HEK293 (cell line): ENCODE results near the gene SBNO2.

ENCODE experiments used
- CTCF ChIA-PET: fragments of 350-600 bp; formaldehyde crosslinking; extraction: SDS; loops from one replicate; lab custom pipeline; 2021; ENCODE audit warnings: antibody characterized with exemption; lab: Yijun Ruan, JAX
- POLR2A ChIA-PET: fragments of 300-600 bp; formaldehyde crosslinking; extraction: SDS; loops from one replicate; lab custom pipeline; 2020; ENCODE audit warnings: antibody characterized with exemption, inconsistent platforms; lab: Yijun Ruan, JAX
- H3K27ac ChIP-seq: fragments of 200-500 bp; sonication (Bioruptor generic); 2 replicates; pipeline ENCODE4 v1.5.1; 2014; ENCODE audit warnings: low read depth, low read length, control low read depth, inconsistent platforms; ENCODE audit errors: extremely low read depth
- H3K36me3 ChIP-seq, 2 experiments: fragments of 200-500 bp in 1 of 2; sonication (Bioruptor generic) in 1 of 2; 1 replicate in 1 of 2; 2 replicates in 1 of 2; pipeline ENCODE4 v1.5.1; 2014 to 2017; ENCODE audit warnings: inconsistent platforms in 2 of 2, low read length in 2 of 2; ENCODE audit not compliant: control insufficient read depth in 2 of 2, insufficient read depth in 1 of 2
- H3K4me1 ChIP-seq: fragments of 200-500 bp; sonication (Bioruptor generic); 2 replicates; pipeline ENCODE4 v1.5.1; 2014; ENCODE audit warnings: mild to moderate bottlenecking, low read length, inconsistent platforms; ENCODE audit not compliant: control insufficient read depth, insufficient read depth
- H3K4me3 ChIP-seq: 2 replicates; pipeline ENCODE4 v1.5.1; 2011; ENCODE audit warnings: low read depth, mild to moderate bottlenecking, control low read depth, low read length, moderate library complexity
- H3K9me3 ChIP-seq: fragments of 200-500 bp; sonication (Bioruptor generic); 2 replicates; pipeline ENCODE4 v1.5.1; 2014; ENCODE audit warnings: low read depth, low read length, inconsistent platforms; ENCODE audit not compliant: control insufficient read depth, insufficient read depth
- BCL11B ChIP-seq: fragments of 450-650 bp; formaldehyde crosslinking; IDR thresholded peaks from 2 replicates; pipeline ENCODE4 v1.5.1; 2016; ENCODE audit warnings: low read depth, missing biosample characterization, missing genetic modification characterization
- KLF1 ChIP-seq: fragments of 450-650 bp; formaldehyde crosslinking; IDR thresholded peaks from 2 replicates; pipeline ENCODE4 v1.5.1; 2016; ENCODE audit warnings: missing biosample characterization, missing genetic modification characterization
- MYNN ChIP-seq: fragments of 450-650 bp; formaldehyde crosslinking; IDR thresholded peaks from 2 replicates; pipeline ENCODE4 v1.5.1; 2016; ENCODE audit warnings: missing biosample characterization, missing genetic modification characterization, borderline replicate concordance
- MZF1 ChIP-seq: fragments of 450-650 bp; formaldehyde crosslinking; IDR thresholded peaks from 2 replicates; pipeline ENCODE4 v1.5.1; 2017; ENCODE audit warnings: missing biosample characterization, missing genetic modification characterization, borderline replicate concordance
- ZFP37 ChIP-seq: fragments of 450-650 bp; formaldehyde crosslinking; IDR thresholded peaks from 2 replicates; pipeline ENCODE4 v1.5.1; 2016; ENCODE audit warnings: missing biosample characterization, missing genetic modification characterization
- ZNF214 ChIP-seq: fragments of 450-650 bp; formaldehyde crosslinking; IDR thresholded peaks from 2 replicates; pipeline ENCODE4 v1.5.1; 2017; ENCODE audit warnings: missing biosample characterization, mild to moderate bottlenecking, missing genetic modification characterization, borderline replicate concordance
- ZNF449 ChIP-seq: fragments of 450-650 bp; formaldehyde crosslinking; IDR thresholded peaks from 2 replicates; pipeline ENCODE4 v1.5.1; 2017; ENCODE audit warnings: missing biosample characterization, mild to moderate bottlenecking, missing genetic modification characterization, moderate library complexity
- ZNF513 ChIP-seq: fragments of 450-650 bp; IDR thresholded peaks from 2 replicates; pipeline ENCODE4 v1.5.1; 2018; ENCODE audit warnings: missing biosample characterization, missing genetic modification characterization
- ZNF626 ChIP-seq: fragments of 450-650 bp; sonication (Bioruptor Pico); formaldehyde crosslinking; IDR thresholded peaks from 2 replicates; pipeline ENCODE4 v1.5.1; 2018; ENCODE audit warnings: missing biosample characterization, missing genetic modification characterization, inconsistent platforms
- ZNF777 ChIP-seq: fragments of 450-650 bp; formaldehyde crosslinking; IDR thresholded peaks from 2 replicates; pipeline ENCODE4 v1.5.1; 2017; ENCODE audit warnings: missing biosample characterization, missing genetic modification characterization, borderline replicate concordance
- ZNF792 ChIP-seq: fragments of 450-650 bp; formaldehyde crosslinking; IDR thresholded peaks from 2 replicates; pipeline ENCODE4 v1.5.1; 2016; ENCODE audit warnings: missing biosample characterization, missing genetic modification characterization
- ZSCAN4 ChIP-seq: fragments of 450-650 bp; formaldehyde crosslinking; IDR thresholded peaks from 2 replicates; pipeline ENCODE4 v1.5.1; 2017; ENCODE audit warnings: missing biosample characterization, missing genetic modification characterization

SBNO2 gene

DNA sequence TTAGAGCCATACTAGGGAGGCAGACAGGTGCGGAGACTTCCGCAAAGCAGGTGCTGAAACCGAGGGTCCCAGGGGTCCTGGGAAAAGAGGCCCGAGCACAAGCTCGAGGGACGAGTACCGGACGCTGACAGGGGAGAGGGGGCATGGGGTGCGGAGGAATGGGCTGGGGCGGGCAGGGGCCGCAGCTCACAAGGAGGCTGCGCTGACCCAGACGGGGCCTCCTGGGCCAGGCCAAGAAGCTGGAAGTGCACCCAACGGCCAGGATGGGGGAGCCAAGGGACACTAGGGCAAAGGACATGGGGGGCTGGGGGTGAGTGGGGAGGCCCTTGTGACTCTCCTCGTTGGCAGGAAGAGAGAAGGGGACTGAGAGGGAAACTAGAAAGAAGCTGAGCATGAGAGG lies 80.7 kb downstream of the SBNO2 start:
- no peak overlapping the region for H3K27ac ChIP-seq
- peaks cover 4% of the 10 kb centered on the region; the same call in 1 of the 2 replicates for H3K4me1 ChIP-seq
- no peak overlapping the region for H3K4me3 ChIP-seq
- POLR2A ChIA-PET: interaction anchor here (0.6 to 1.1 kb wide), 2 partner anchors 9 to 27 kb away, joined by 3 read pairs; partner anchors contain the start of gene ARHGAP45
- TF ChIP-seq ZNF513 (tag by site-specific recombination) (no peak), BCL11B (tag by site-specific recombination) (0 out of 2 replicates have a peak, but pooled peaks have one; percentile 19)
- no peaks in the 10 kb centered on the region for H3K9me3 ChIP-seq
- CTCF ChIA-PET: interaction anchor here (0.6 kb wide), 1 partner anchor 101 kb away, joined by 3 read pairs; no protein-coding TSS in a partner anchor
- H3K36me3 ChIP-seq: peaks cover 13 to 46% of the 10 kb centered on the region in 2 experiments; a peak in 2 of 3 replicates

GRCh38 chr19:1091544-1092175 lies 82.4 kb downstream of the SBNO2 start:
- peaks cover 4% of the 10 kb centered on the region; the same call in 1 of the 2 replicates for H3K4me1 ChIP-seq
- no peaks in the 10 kb centered on the region for H3K9me3 ChIP-seq
- no peak overlapping the region for H3K27ac ChIP-seq
- POLR2A ChIA-PET: no interaction called here
- CTCF ChIA-PET: interaction anchor here (0.7 kb wide), 1 partner anchor 90 kb away, joined by 4 read pairs; no protein-coding TSS in a partner anchor
- TF ChIP-seq KLF1 (tag by site-specific recombination) (peak; percentile 27; the same call in 1 of the 2 replicates), MYNN (tag by site-specific recombination) (no peak)
- H3K4me3 ChIP-seq: no peak overlapping the region
- peaks cover 13 to 56% of the 10 kb centered on the region in 2 experiments; a peak in 2 of 3 replicates for H3K36me3 ChIP-seq

DNA sequence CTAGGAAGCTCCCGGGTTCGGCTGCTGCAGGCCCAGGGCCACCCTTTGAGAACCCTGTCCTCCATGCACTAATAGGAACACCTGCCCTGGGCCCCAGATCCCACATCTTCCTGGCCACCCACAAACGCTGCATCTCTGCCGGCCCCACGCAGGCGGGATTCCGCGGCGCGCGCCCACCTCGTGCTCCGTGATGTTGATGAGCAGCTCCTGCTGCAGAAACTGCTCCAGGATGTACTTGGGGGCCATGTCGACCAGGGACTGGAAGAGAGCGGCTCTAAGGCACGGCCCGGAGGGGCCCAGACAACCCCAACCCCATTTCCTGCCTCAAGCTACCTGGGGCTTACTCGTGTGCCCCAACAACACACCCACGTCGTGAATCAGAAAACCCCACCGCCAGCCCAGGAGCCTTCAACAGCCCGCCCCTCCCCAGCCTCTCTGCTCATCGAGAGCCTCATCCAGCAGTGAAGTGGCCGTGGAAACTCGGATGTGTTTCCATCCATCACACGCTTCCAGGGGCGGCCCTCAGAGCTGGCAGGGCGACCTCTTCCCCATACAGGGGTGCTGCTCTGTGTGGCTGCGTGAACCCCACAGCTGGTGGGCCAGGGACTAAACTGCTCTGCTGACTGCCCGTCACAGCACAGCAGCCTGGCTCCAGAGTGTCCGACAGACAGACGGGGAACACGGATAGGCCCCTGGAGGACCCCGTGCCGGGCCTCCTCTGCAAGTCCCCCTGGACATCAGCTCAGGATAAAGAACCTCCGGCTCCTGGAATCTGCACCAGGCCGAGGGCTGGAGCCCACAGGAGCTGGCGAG lies 83.1 kb downstream of the SBNO2 start:
- no peak overlapping the region for H3K27ac ChIP-seq
- peaks cover 13 to 61% of the 10 kb centered on the region in 2 experiments; a peak in 2 of 3 replicates for H3K36me3 ChIP-seq
- POLR2A ChIA-PET: interaction anchor here (0.5 to 1.3 kb wide), 3 partner anchors 14 to 88 kb away, joined by 4 to 6 read pairs (median 6); partner anchors contain the start of gene ARHGAP45
- H3K9me3 ChIP-seq: no peaks in the 10 kb centered on the region
- H3K4me3 ChIP-seq: no peak overlapping the region
- CTCF ChIA-PET: interaction anchor here (0.7 kb wide), 1 partner anchor 89 kb away, joined by 4 read pairs; no protein-coding TSS in a partner anchor
- no peak for TF ChIP-seq ZNF792
- TF ChIP-seq ZNF626 (tag by site-specific recombination): no peak
- H3K4me1 ChIP-seq: peaks cover 4% of the 10 kb centered on the region; the same call in 1 of the 2 replicates

DNA sequence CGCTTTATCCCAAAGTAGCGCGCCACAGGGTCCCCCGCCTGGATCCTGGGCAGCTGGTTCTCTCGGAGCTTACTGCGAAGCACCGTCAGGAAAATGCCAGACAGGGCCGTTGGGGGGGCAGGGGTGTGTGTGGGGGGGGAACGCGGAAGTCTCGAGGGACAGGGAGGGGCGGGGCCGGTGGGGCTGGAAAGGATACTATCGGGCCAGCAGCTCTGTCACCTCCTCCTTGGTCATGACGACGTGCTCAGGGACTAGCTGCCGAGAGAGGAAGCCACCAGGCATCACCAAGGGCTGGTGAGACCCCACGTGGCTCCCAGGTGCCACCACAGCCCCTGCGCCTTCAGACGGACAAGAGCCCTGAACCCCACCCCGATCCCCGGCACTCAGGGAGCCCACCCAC lies 84.2 kb downstream of the SBNO2 start:
- no peak overlapping the region for H3K4me3 ChIP-seq
- TF ChIP-seq ZNF777 (no peak), ZNF449 (tag by site-specific recombination) (no peak), ZSCAN4 (tag by site-specific recombination) (no peak), ZFP37 (tag by site-specific recombination) (no peak), ZNF214 (tag by site-specific recombination) (no peak), BCL11B (tag by site-specific recombination) (no peak), MZF1 (no peak)
- TF ChIP-seq, all 188 proteins: peak for 0
- Histone ChIP-seq H3K4me1 (peaks cover 4% of the 10 kb centered on the region; the same call in 1 of the 2 replicates), H3K9me3 (no peaks in the 10 kb centered on the region), H3K36me3 (peaks cover 13 to 61% of the 10 kb centered on the region in 2 experiments; a peak in 2 of 3 replicates), H3K27ac (no peak overlapping the region)
- ChIA-PET CTCF (no interaction called here), POLR2A (interaction anchor here (0.6 to 1.3 kb wide), 3 partner anchors 23 to 498 kb away, joined by 3 to 6 read pairs (median 5); partner anchors contain the start of genes ARHGAP45 and RNU6-2)
